Kidney (tissue), 14 donors: ENCODE data around the gene CCDC82. TPM values are rescaled to one million over a fixed set of nuclear protein-coding genes. Genes with fewer than 3 reads are reported as not detected.

Experiments
- DNase-seq, 5 donors: peaks; one replicate each; pipeline ENCODE4 v3.0.0-alpha.2; 2013 to 2020
- FAIRE-seq: peaks from 2 replicates; lab custom pipeline; 2012; peaks lifted over from hg19 to GRCh38; lab: Jason Lieb, UNC
- H3K27ac ChIP-seq, 2 donors: one replicate each; pipeline ENCODE4 v1.7.0; 2013; ENCODE audit warnings: low read depth in 2 of 2, low read length in 2 of 2, inconsistent platforms in 1 of 2
- H3K27me3 ChIP-seq: one replicate; pipeline ENCODE4 v1.7.1; 2013; ENCODE audit warnings: low read length, inconsistent platforms; ENCODE audit not compliant: control insufficient read depth, insufficient read depth
- H3K36me3 ChIP-seq, 3 donors: one replicate each; pipeline versions ENCODE4 v1.7.0 to v1.7.1; 2013; ENCODE audit warnings: low read length in 3 of 3, control low read depth in 1 of 3, inconsistent platforms in 1 of 3; ENCODE audit not compliant: insufficient read depth in 3 of 3, control insufficient read depth in 2 of 3
- H3K4me1 ChIP-seq, 3 donors: one replicate each; pipeline versions ENCODE4 v1.7.0 to v1.7.1; 2013; ENCODE audit warnings: low read length in 3 of 3, inconsistent platforms in 1 of 3, low read depth in 1 of 3; ENCODE audit not compliant: control insufficient read depth in 2 of 3, insufficient read depth in 2 of 3
- H3K4me3 ChIP-seq, 3 donors: one replicate each; pipeline versions ENCODE4 v1.7.0 to v1.8.1; 2013; ENCODE audit warnings: low read length in 3 of 3, control low read depth in 1 of 3, inconsistent platforms in 1 of 3
- H3K9ac ChIP-seq, 3 donors: one replicate each; pipeline versions ENCODE4 v1.7.0 to v1.7.1; 2013; ENCODE audit warnings: low read length in 3 of 3, control low read depth in 1 of 3, inconsistent platforms in 1 of 3
- H3K9me3 ChIP-seq, 3 donors: one replicate each; pipeline versions ENCODE4 v1.7.0 to v1.7.1; 2013; ENCODE audit warnings: low read length in 3 of 3, control low read depth in 1 of 3, inconsistent platforms in 1 of 3; ENCODE audit not compliant: control insufficient read depth in 2 of 3, insufficient read depth in 1 of 3
- CTCF ChIP-seq: IDR thresholded peaks from 3 replicates; pipeline ENCODE4 v1.5.1; 2012; ENCODE audit warnings: mild to moderate bottlenecking, moderate library complexity, borderline replicate concordance; ENCODE audit not compliant: insufficient read depth; ENCODE audit errors: extremely low read depth
- intact Hi-C: fragments of 100-400 bp; cut with DNase I; formaldehyde crosslinking; loops from one replicate; pipeline ENCODE4 v1.11.1; 2022
- polyA plus RNA-seq: library from polyadenylated mRNA; stranded (reverse); fragments of 350-450 nt; fragmentation: Illumina TruSeq; extraction: RNeasy Lipid Tissue Mini Kit (QIAGEN cat#74804); gene quantifications from one replicate; pipeline ENCODE4 v1.2.3, GENCODE V29; 2014; ENCODE audit warnings: low read depth, low replicate concordance; ENCODE audit not compliant: insufficient read depth
- total RNA-seq: library from RNA; stranded (reverse); fragmentation: NEBNext Ultra II Directional; extraction: Animal tissue kit (Norgen Biotek cat#: 25700); gene quantifications from one replicate; pipeline ENCODE4 v1.2.1, GENCODE V29; 2021
- donor health status: control.
- donor health status: control.
- donor health status: control.
- donor health status: control.
- donor health status: control.
- donor health status: DM: yes; HTN: yes; CAD: no.
- donor health status: Normal renal cell carcinoma (clear cell type).

CCDC82 gene
- total and polyA plus RNA-seq, 2 donors from 2014 or later, result 13.0 to 25.8 TPM

- intact Hi-C loops, result no loop called here
- FAIRE-seq (no peak), DNase-seq (peak; percentile 53 to 86 (median 73))
- peak overlapping the region; percentile 78 to 98 (median 91) for H3K9ac ChIP-seq
- peak; percentile 29 for TF ChIP-seq CTCF
- H3K4me3 ChIP-seq, result peak overlapping the region; percentile 88 to 98 (median 95)
- no peaks in the 10 kb centered on the region for H3K27me3 ChIP-seq
- H3K27ac ChIP-seq, result peak overlapping the region; percentile 89 to 93
- no peaks in the 10 kb centered on the region for H3K9me3 ChIP-seq
- peaks cover 12 to 35% (median 31%) of the 10 kb centered on the region in 3 donors for H3K4me1 ChIP-seq
- no peaks in the 10 kb centered on the region for H3K36me3 ChIP-seq
Measured at GRCh38 chr11:96341211-96342013, 48.3 kb downstream of the CCDC82 start.

GRCh38 chr11:96340555-96340885 lies 49.2 kb downstream of the CCDC82 start:
- H3K27ac ChIP-seq, result peak overlapping the region; percentile 89 to 93
- DNase-seq (peak in 2 of 5 donors; percentile 30 to 79), FAIRE-seq (no peak)
- H3K4me1 ChIP-seq, result peaks cover 16 to 42% (median 40%) of the 10 kb centered on the region in 3 donors
- no peaks in the 10 kb centered on the region for H3K9me3 ChIP-seq
- no peak for TF ChIP-seq CTCF
- H3K9ac ChIP-seq, result peak overlapping the region; percentile 38 to 78 (median 42)
- no peaks in the 10 kb centered on the region for H3K27me3 ChIP-seq
- H3K4me3 ChIP-seq, result peak overlapping the region; percentile 23 to 98 (median 88)
- intact Hi-C loops, result no loop called here
- H3K36me3 ChIP-seq, result no peaks in the 10 kb centered on the region

GRCh38 chr11:96339706-96340554 lies 49.8 kb downstream of the CCDC82 start:
- H3K27ac ChIP-seq, result peak overlapping the region; percentile 89 to 93
- H3K4me3 ChIP-seq, result peak overlapping the region; percentile 23 to 98 (median 88)
- H3K36me3 ChIP-seq, result no peaks in the 10 kb centered on the region
- TF ChIP-seq CTCF, result no peak
- H3K9ac ChIP-seq, result peak overlapping the region; percentile 42 to 78 (median 52)
- intact Hi-C loops, result no loop called here
- no peaks in the 10 kb centered on the region for H3K27me3 ChIP-seq
- H3K9me3 ChIP-seq, result no peaks in the 10 kb centered on the region
- DNase-seq (peak in 2 of 5 donors; percentile 28 to 51), FAIRE-seq (no peak)
- H3K4me1 ChIP-seq, result peaks cover 17 to 46% (median 43%) of the 10 kb centered on the region in 3 donors
